CD4-positive, alpha-beta memory T cell (primary cell): ENCODE data around the gene RWDD4. TPM values are rescaled to one million over a fixed set of nuclear protein-coding genes. Genes with fewer than 3 reads are reported as not detected.
"Not testable (repeated sequence)": the region's sequence is repeated elsewhere in the genome, so short reads cannot be mapped to it uniquely, and the experiment has no call there.

Source experiments
- CTCF ChIA-PET: fragments of 350-600 bp; sonication (Branson Sonifier 250); formaldehyde crosslinking; loops from one replicate; lab custom pipeline; 2021; ENCODE audit warnings: inconsistent platforms; ENCODE audit not compliant: partially characterized antibody; lab: Charles Lee
- POLR2A ChIA-PET: fragments of 350-600 bp; sonication (Branson Sonifier 250); formaldehyde crosslinking; loops from one replicate; lab custom pipeline; 2021; ENCODE audit not compliant: partially characterized antibody; lab: Charles Lee
- DNase-seq, 5 donors: peaks; one replicate each; pipeline versions ENCODE4 v3.0.0 to v3.0.0-alpha.2; 2020 to 2022; ENCODE audit warnings: mixed read lengths in 1 of 5
- H3K27ac ChIP-seq: one replicate; pipeline ENCODE4 v1.7.0; 2013; ENCODE audit warnings: low read depth, low read length
- H3K27me3 ChIP-seq: 2 replicates; pipeline ENCODE4 v1.7.0; 2013; ENCODE audit warnings: mild to moderate bottlenecking, low read length, moderate library complexity; ENCODE audit not compliant: insufficient read depth
- H3K36me3 ChIP-seq: 2 replicates; pipeline ENCODE4 v1.7.0; 2013; ENCODE audit warnings: mild to moderate bottlenecking, low read length, moderate library complexity; ENCODE audit not compliant: insufficient read depth
- H3K4me1 ChIP-seq: 2 replicates; pipeline ENCODE4 v1.7.0; 2013; ENCODE audit warnings: mild to moderate bottlenecking, low read length, moderate library complexity; ENCODE audit not compliant: insufficient read depth
- H3K4me3 ChIP-seq, 2 donors: one replicate each; pipeline ENCODE4 v1.7.0; 2013; ENCODE audit warnings: low read length in 2 of 2, mild to moderate bottlenecking in 1 of 2
- H3K9me3 ChIP-seq, 2 donors: one replicate each; pipeline ENCODE4 v1.7.0; 2013; ENCODE audit warnings: low read length in 2 of 2, control low read depth in 1 of 2; ENCODE audit not compliant: control insufficient read depth in 1 of 2
- H3K27ac Mint-ChIP-seq, 7 donors: one replicate each; pipeline ENCODE4 v1.8.0; 2020 to 2021; ENCODE audit warnings: mixed read lengths in 7 of 7, mild to moderate bottlenecking in 6 of 7, inconsistent platforms in 3 of 7, moderate library complexity in 3 of 7
- H3K27me3 Mint-ChIP-seq, 2 donors: one replicate each; pipeline ENCODE4 v1.8.0; 2020 to 2021; ENCODE audit warnings: mixed read lengths in 2 of 2
- H3K36me3 Mint-ChIP-seq, 2 donors: one replicate each; pipeline ENCODE4 v1.8.0; 2020 to 2021; ENCODE audit warnings: mixed read lengths in 2 of 2, inconsistent platforms in 1 of 2, mild to moderate bottlenecking in 1 of 2
- H3K4me1 Mint-ChIP-seq, 4 donors: one replicate each; pipeline ENCODE4 v1.8.0; 2020 to 2021; ENCODE audit warnings: mixed read lengths in 4 of 4, mild to moderate bottlenecking in 1 of 4
- H3K4me3 Mint-ChIP-seq, 8 donors: one replicate each; pipeline ENCODE4 v1.8.0; 2020 to 2021; ENCODE audit warnings: mixed read lengths in 8 of 8, mild to moderate bottlenecking in 7 of 8, moderate library complexity in 6 of 8, inconsistent platforms in 3 of 8
- H3K9me3 Mint-ChIP-seq, 8 donors: one replicate each; pipeline ENCODE4 v1.8.0; 2020 to 2021; ENCODE audit warnings: mixed read lengths in 8 of 8, mild to moderate bottlenecking in 5 of 8, inconsistent platforms in 3 of 8, moderate library complexity in 1 of 8
- intact Hi-C: fragments of 100-400 bp; cut with micrococcal nuclease; formaldehyde crosslinking; loops from one replicate; pipeline ENCODE4 v1.15.1; 2023
- polyA plus RNA-seq, 2 donors: library from polyadenylated mRNA; unstranded; fragments of 300-500 nt; fragmentation: Illumina TruSeq; gene quantifications; one replicate each; pipeline ENCODE4 v1.2.3, GENCODE V29; 2021
- total RNA-seq, 2 experiments: library from RNA; stranded (reverse); gene quantifications; one replicate each; pipeline ENCODE4 v1.2.3, GENCODE V29; 2021

RWDD4 gene
- total and polyA plus RNA-seq, 4 experiments from 2014 or later, result 12.0 to 19.8 (median 15.9) TPM

DNA sequence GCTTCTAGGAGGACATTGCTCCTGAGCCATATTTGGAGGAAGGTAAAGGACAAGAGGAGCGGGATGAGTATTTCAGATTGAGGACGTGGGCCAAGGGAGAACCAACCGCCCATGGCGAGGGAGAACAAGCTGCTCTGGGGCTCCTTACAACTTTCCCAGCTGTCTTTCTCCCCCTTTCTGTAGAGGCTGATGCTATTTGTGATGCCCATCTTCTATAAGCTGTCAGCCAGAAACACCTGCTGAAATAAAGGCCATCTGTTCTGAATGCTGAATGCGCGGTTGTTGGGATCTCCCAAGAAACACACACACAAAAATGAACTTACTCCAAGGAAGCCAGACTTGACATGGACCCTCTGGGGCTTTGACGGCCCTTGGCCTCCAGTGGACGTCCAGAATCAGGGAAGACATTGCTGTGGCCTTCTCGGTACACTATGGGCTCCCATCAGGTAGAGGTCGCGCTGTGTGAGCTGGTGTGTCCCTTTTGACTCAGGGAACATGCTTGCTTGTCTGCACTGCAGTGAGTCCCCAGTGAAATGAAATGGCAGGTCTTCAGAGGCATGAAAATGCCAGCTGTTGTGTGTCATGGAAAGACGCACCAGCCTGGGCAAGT is 30.9 kb downstream of the RWDD4 start:
- Mint-ChIP-seq H3K36me3 (no peaks in the 10 kb centered on the region), H3K9me3 (peaks cover 0 to 2% (median 0%) of the 10 kb centered on the region in 8 donors), H3K4me1 (no peaks in the 10 kb centered on the region), H3K4me3 (no peak overlapping the region), H3K27me3 (no peaks in the 10 kb centered on the region), H3K27ac (peak overlapping the region in 1 of 7 donors; percentile 11)
- no peaks in the 10 kb centered on the region for H3K4me1 ChIP-seq
- no peak overlapping the region for H3K27ac ChIP-seq
- no peaks in the 10 kb centered on the region for H3K9me3 ChIP-seq
- intact Hi-C loops, result no loop called here
- ChIA-PET CTCF (no interaction called here), POLR2A (no interaction called here)
- H3K36me3 ChIP-seq, result no peaks in the 10 kb centered on the region
- DNase-seq, result no peak
- no peaks in the 10 kb centered on the region for H3K27me3 ChIP-seq
- no peak overlapping the region for H3K4me3 ChIP-seq

DNA sequence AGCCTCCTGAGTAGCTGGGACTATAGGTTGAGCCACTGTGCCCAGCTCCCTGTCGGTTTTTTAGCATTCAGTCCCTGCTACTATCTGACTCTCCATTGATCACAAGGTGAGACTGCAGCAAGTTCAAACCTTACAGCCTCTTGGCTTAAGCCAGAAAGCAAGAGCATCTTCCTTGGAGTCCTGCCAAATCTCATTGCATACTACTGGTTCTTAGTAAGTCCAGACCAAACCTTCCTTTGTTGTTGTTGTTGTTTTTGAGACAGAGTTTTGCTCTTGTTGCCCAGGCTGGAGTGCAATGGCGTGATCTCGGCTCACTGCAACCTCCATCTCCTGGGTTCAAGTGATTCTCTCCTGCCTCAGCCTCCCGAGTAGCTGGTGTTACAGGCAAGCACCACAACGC is 31.7 kb downstream of the RWDD4 start:
- POLR2A ChIA-PET, CTCF ChIA-PET, H3K4me3 Mint-ChIP-seq, H3K9me3 Mint-ChIP-seq, intact Hi-C loops, H3K4me1 ChIP-seq, H3K4me3 ChIP-seq, H3K27me3 Mint-ChIP-seq, H3K36me3 ChIP-seq, H3K27ac Mint-ChIP-seq, H3K9me3 ChIP-seq, H3K36me3 Mint-ChIP-seq, H3K4me1 Mint-ChIP-seq, H3K27me3 ChIP-seq, DNase-seq, H3K27ac ChIP-seq: not testable (repeated sequence)

DNA sequence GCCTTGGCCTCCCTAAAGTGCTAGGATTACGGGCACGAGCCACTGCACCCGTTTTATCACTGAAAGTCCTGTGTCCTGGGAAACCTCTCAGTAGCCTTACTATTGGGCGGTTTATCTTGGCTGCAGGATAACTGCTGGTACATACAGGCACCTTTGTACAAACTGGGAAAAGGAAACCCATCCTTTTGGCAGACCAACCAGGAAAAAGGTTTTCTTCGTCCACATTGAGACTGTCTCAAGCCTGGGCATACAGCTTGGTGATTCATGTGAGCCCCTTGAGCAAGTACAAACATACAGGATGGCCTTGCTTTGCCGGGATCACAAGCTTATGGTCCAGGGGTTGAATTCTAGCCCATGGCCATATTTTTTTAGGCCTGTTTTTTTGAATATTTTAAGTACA is 32.8 kb downstream of the RWDD4 start:
- H3K36me3 Mint-ChIP-seq, result no peaks in the 10 kb centered on the region
- no peak overlapping the region for H3K4me3 Mint-ChIP-seq
- ChIA-PET POLR2A (no interaction called here), CTCF (interaction anchor here (1.1 kb wide), 1 partner anchor 13 kb away, joined by 3 read pairs; no protein-coding TSS in a partner anchor)
- intact Hi-C loops, result no loop called here
- H3K36me3 ChIP-seq, result no peaks in the 10 kb centered on the region
- peaks cover 0 to 1% (median 0%) of the 10 kb centered on the region in 4 donors for H3K4me1 Mint-ChIP-seq
- H3K27me3 Mint-ChIP-seq, result peaks cover 0 to 1% of the 10 kb centered on the region in 2 donors
- DNase-seq, result no peak
- H3K4me3 ChIP-seq, result no peak overlapping the region
- H3K27me3 ChIP-seq, result no peaks in the 10 kb centered on the region
- no peak overlapping the region for H3K27ac Mint-ChIP-seq
- no peaks in the 10 kb centered on the region for H3K9me3 ChIP-seq
- H3K4me1 ChIP-seq, result no peaks in the 10 kb centered on the region
- peaks cover 0 to 2% (median 0%) of the 10 kb centered on the region in 8 donors for H3K9me3 Mint-ChIP-seq
- no peak overlapping the region for H3K27ac ChIP-seq

DNA sequence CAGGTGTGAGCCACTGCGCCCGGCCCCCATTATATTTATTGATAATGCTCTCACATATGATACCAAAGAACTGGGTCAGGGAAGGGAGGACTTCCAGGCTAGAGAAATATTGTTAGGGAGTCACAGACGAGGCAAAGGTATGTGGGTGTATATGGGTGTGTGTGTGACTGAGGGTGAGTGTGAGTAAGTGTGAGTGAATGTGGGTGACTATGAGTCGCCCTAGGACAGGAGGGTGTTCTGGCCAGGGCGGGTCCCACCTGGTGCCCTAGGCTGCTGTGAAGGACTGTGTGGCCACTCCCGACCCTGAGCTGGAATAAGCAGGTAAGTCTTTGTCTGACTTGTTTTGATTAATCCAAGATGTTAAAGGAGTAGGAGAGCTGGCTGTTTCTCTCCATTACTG is 34.4 kb downstream of the RWDD4 start:
- CTCF ChIA-PET, result interaction anchor here (0.6 kb wide), 1 partner anchor 322 kb away, joined by 4 read pairs; no protein-coding TSS in a partner anchor
- Histone ChIP-seq H3K4me1 (no peaks in the 10 kb centered on the region), H3K9me3 (no peaks in the 10 kb centered on the region), H3K27me3 (no peaks in the 10 kb centered on the region), H3K27ac (no peak overlapping the region), H3K36me3 (no peaks in the 10 kb centered on the region), H3K4me3 (no peak overlapping the region)
- H3K27me3 Mint-ChIP-seq, result peaks cover 0 to 1% of the 10 kb centered on the region in 2 donors
- no peak for DNase-seq
- POLR2A ChIA-PET, result no interaction called here
- intact Hi-C loops, result no loop called here
- peak overlapping the region in 2 of 7 donors; percentile 2 to 43 for H3K27ac Mint-ChIP-seq
- H3K4me1 Mint-ChIP-seq, result peaks cover 0 to 1% (median 0%) of the 10 kb centered on the region in 4 donors
- no peaks in the 10 kb centered on the region for H3K36me3 Mint-ChIP-seq
- H3K4me3 Mint-ChIP-seq, result no peak overlapping the region
- peaks cover 0 to 2% (median 0%) of the 10 kb centered on the region in 8 donors for H3K9me3 Mint-ChIP-seq

DNA sequence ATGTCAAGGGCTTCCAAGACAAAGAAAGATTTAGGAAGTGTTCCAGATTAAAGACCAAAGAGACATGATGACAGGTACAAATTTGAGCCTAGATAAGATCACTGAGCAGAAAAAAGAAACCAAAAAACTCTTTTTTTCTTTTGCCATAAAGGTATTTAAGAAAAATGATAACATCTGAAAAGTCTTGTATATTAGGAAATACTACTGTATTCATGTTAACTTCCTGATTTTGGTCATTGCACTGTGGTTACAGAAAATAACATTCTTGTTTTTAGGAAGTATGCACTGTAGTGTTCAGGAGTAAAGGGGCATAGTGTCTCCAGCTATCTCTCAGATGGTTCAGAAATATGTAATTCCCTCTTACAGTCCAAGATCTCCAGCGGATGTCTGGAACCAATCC is 37.1 kb downstream of the RWDD4 start:
- DNase-seq, result no peak
- intact Hi-C loops, result no loop called here

DNA sequence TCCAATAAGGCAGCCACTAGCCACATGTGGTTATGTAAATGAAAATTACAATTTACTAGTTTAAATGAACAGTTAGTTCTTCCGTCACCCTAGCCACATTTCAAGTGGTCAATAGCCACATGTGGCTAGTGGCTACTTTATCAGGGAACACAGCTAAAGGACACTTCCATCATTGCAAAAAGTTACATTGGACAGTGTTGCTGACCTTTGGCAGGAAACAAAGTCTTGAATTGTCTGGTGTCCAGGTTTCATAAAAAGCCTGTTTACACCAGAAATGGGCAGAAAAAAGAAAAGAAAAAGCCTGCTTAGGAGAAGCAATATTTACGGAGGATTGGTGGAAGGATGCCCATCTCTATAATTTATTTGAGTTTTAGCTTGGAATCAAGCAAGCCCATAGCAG is 38.6 kb downstream of the RWDD4 start:
- intact Hi-C loops, result no loop called here
- H3K9me3 Mint-ChIP-seq, result peaks cover 0 to 1% (median 0%) of the 10 kb centered on the region in 8 donors
- ChIA-PET CTCF (no interaction called here), POLR2A (no interaction called here)
- peaks cover 1 to 6% of the 10 kb centered on the region in 2 donors for H3K27me3 Mint-ChIP-seq
- Histone ChIP-seq H3K4me3 (no peak overlapping the region), H3K27me3 (no peaks in the 10 kb centered on the region), H3K36me3 (no peaks in the 10 kb centered on the region), H3K27ac (no peak overlapping the region), H3K4me1 (no peaks in the 10 kb centered on the region), H3K9me3 (no peaks in the 10 kb centered on the region)
- no peak overlapping the region for H3K4me3 Mint-ChIP-seq
- H3K36me3 Mint-ChIP-seq, result no peaks in the 10 kb centered on the region
- H3K27ac Mint-ChIP-seq, result no peak overlapping the region
- peaks cover 0 to 1% (median 0%) of the 10 kb centered on the region in 4 donors for H3K4me1 Mint-ChIP-seq
- no peak for DNase-seq

More for the DNA sequence above, 37.1 kb downstream of the RWDD4 start:
- H3K27me3 ChIP-seq, result no peaks in the 10 kb centered on the region
- H3K4me3 ChIP-seq, result no peak overlapping the region
- no peaks in the 10 kb centered on the region for H3K4me1 ChIP-seq
- no peaks in the 10 kb centered on the region for H3K36me3 ChIP-seq
- Mint-ChIP-seq H3K27ac (no peak overlapping the region), H3K9me3 (peaks cover 0 to 1% (median 0%) of the 10 kb centered on the region in 8 donors), H3K4me1 (peaks cover 0 to 1% (median 0%) of the 10 kb centered on the region in 4 donors), H3K36me3 (no peaks in the 10 kb centered on the region), H3K27me3 (peaks cover 0 to 4% of the 10 kb centered on the region in 2 donors), H3K4me3 (no peak overlapping the region)
- no peak overlapping the region for H3K27ac ChIP-seq
- POLR2A ChIA-PET, result no interaction called here
- H3K9me3 ChIP-seq, result no peaks in the 10 kb centered on the region
- CTCF ChIA-PET, result no interaction called here

DNA sequence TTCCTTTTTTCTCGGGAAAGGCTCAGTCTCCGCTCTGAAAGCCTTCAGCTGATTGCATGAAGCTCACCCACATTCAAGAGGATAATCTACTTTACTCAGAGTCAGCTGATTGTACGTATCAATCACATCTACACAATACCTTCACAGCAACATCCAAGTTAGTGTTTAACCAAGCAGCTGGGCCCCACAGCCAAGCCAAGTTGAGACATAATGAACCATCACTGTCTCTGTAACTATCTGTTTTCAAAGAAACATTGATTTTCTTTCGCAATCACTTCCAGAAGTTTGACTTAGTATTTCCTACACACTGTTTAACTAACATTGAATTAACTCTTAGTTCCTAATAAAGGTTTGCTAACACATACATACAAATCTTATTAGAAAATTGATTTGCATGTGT is 40.3 kb downstream of the RWDD4 start:
- H3K9me3 ChIP-seq, result no peaks in the 10 kb centered on the region
- Mint-ChIP-seq H3K4me1 (peaks cover 0 to 1% (median 0%) of the 10 kb centered on the region in 4 donors), H3K27ac (no peak overlapping the region), H3K4me3 (no peak overlapping the region), H3K27me3 (peaks cover 4 to 7% of the 10 kb centered on the region in 2 donors), H3K9me3 (peaks cover 0 to 1% (median 0%) of the 10 kb centered on the region in 8 donors), H3K36me3 (no peaks in the 10 kb centered on the region)
- no peaks in the 10 kb centered on the region for H3K36me3 ChIP-seq
- H3K4me3 ChIP-seq, result no peak overlapping the region
- intact Hi-C loops, result no loop called here
- no peak overlapping the region for H3K27ac ChIP-seq
- H3K27me3 ChIP-seq, result no peaks in the 10 kb centered on the region
- CTCF ChIA-PET, result no interaction called here
- POLR2A ChIA-PET, result no interaction called here
- no peaks in the 10 kb centered on the region for H3K4me1 ChIP-seq
- DNase-seq, result no peak
